Endodermal cell (in vitro differentiated cells): ENCODE results near the gene SULT2A1. TPM values are rescaled to one million over a fixed set of nuclear protein-coding genes. Genes with fewer than 3 reads are reported as not detected.
A peak's percentile ranks its signal among the peaks of the same experiment; 100 is the strongest.

Source experiments
- DNase-seq: peaks from one replicate; pipeline ENCODE4 v3.0.0-alpha.2; 2017
- H3K27ac ChIP-seq: 2 replicates; pipeline ENCODE4 v1.5.1; 2013; ENCODE audit warnings: mild to moderate bottlenecking, low read depth, low read length, moderate library complexity
- H3K27me3 ChIP-seq: 2 replicates; pipeline ENCODE4 v1.6.1; 2013; ENCODE audit warnings: mild to moderate bottlenecking, low read length, moderate library complexity; ENCODE audit not compliant: insufficient read depth, control insufficient read depth, poor library complexity, severe bottlenecking
- H3K36me3 ChIP-seq: 2 replicates; pipeline ENCODE4 v1.7.0; 2013; ENCODE audit warnings: mild to moderate bottlenecking, low read length, moderate library complexity; ENCODE audit not compliant: control insufficient read depth, insufficient read depth
- H3K4me1 ChIP-seq: one replicate; pipeline ENCODE4 v1.7.0; 2013; ENCODE audit warnings: low read length; ENCODE audit not compliant: control insufficient read depth, insufficient read depth
- H3K4me3 ChIP-seq: 2 replicates; pipeline ENCODE4 v1.5.1; 2013; ENCODE audit warnings: mild to moderate bottlenecking, low read length, moderate library complexity
- H3K9ac ChIP-seq: 2 replicates; pipeline ENCODE4 v1.6.1; 2013; ENCODE audit warnings: mild to moderate bottlenecking, low read length, moderate library complexity; ENCODE audit not compliant: poor library complexity, severe bottlenecking; ENCODE audit errors: extremely low read depth
- H3K9me3 ChIP-seq: 2 replicates; pipeline ENCODE4 v1.6.1; 2013; ENCODE audit warnings: mild to moderate bottlenecking, low read length, moderate library complexity; ENCODE audit not compliant: control insufficient read depth
- H3K27ac Mint-ChIP-seq: 2 replicates; pipeline ENCODE4 v1.8.0; 2020; ENCODE audit warnings: mixed read lengths
- H3K27me3 Mint-ChIP-seq: 2 replicates; pipeline ENCODE4 v1.8.0; 2021; ENCODE audit warnings: mild to moderate bottlenecking, mixed read lengths; ENCODE audit not compliant: insufficient read depth
- H3K36me3 Mint-ChIP-seq: 2 replicates; pipeline ENCODE4 v1.8.0; 2020; ENCODE audit warnings: low read depth, mixed read lengths
- H3K4me1 Mint-ChIP-seq: 2 replicates; pipeline ENCODE4 v1.8.0; 2020; ENCODE audit warnings: mixed read lengths
- H3K4me3 Mint-ChIP-seq: 2 replicates; pipeline ENCODE4 v1.8.0; 2020; ENCODE audit warnings: mild to moderate bottlenecking, moderate library complexity, mixed read lengths
- H3K9me3 Mint-ChIP-seq: 2 replicates; pipeline ENCODE4 v1.8.0; 2020; ENCODE audit warnings: mild to moderate bottlenecking, mixed read lengths
- WGBS, 2 experiments: methylation state at CpG; one replicate each; pipeline versions ENCODE4 v1.1.5 to v1.1.7; 2013; ENCODE audit warnings: missing lambda C conversion rate in 2 of 2, mixed read lengths in 1 of 2; ENCODE audit not compliant: insufficient coverage in 1 of 2, insufficient read length in 1 of 2; 5-methylcytosine and 5-hydroxymethylcytosine counted together
- total RNA-seq, 2 donors: library from RNA; stranded (reverse); fragmentation: NEBNext Ultra II Directional in 1 of 2; extraction: Animal tissue kit (Norgen Biotek cat#: 25700) in 1 of 2; gene quantifications; 2 replicates in 1 of 2; 3 replicates in 1 of 2; pipeline ENCODE4 v1.2.1, GENCODE V29; 2021
- TF ChIP-seq, protein P1 (sequence below): fragments of 200-600 bp; sonication (generic); conservative IDR thresholded peaks from 2 replicates; pipeline ENCODE4 v1.5.0; 2021; ENCODE audit warnings: antibody characterized with exemption, mild to moderate bottlenecking

Gene SULT2A1
- total RNA-seq, 2 donors from 2014 or later, result 0.18 TPM; not detected in 1

DNA sequence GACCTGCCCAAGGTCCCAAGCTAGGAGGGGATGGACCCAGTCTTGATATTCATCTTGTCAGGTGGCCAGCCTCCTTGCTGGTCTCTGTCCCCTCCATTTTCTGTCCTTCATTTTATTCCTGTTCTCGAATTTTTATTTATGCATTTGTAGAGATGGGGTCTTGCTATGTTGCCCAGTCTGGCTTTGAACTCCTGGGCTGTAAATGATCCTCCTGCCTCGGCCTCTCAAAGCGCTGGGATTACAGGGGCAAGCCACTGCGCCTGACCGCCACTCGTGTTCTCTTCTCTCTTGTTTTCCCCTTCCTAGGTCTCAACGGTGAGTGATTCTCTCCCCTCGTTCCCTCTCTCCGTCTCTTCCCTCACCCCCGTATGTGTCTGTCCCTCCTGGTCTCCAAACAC is 37.7 kb downstream of the SULT2A1 start:
- WGBS, 2 experiments, result 58 to 73% methylated on average over 3 to 10 of the region's 10 CpGs

DNA sequence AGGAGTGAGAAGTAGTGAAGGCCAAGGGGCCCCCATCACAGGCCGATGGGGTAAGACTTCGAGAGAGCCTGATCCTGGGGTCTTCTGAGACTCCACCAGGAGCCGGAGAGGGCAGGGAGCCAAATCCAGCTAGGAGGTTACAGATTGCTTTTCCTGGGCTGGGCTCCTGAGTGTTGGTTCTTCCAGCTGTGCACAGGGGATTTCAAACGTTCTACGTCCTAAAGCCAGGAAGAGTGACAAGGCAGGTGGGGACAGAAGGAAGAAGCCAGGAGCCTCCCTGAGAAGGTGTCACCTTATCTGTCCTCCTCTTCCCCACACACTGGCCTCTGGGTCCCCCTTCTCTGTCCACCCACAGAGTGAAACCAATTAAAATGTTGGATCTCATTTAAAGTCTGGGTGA is 43.2 kb downstream of the SULT2A1 start:
- Histone ChIP-seq H3K36me3 (no peaks in the 10 kb centered on the region), H3K9ac (no peak overlapping the region), H3K27me3 (no peaks in the 10 kb centered on the region), H3K4me3 (no peak overlapping the region), H3K4me1 (no peaks in the 10 kb centered on the region), H3K27ac (no peak overlapping the region), H3K9me3 (no peaks in the 10 kb centered on the region)
- Mint-ChIP-seq H3K36me3 (no peaks in the 10 kb centered on the region), H3K27me3 (no peaks in the 10 kb centered on the region), H3K4me1 (peaks cover 29% of the 10 kb centered on the region), H3K9me3 (no peaks in the 10 kb centered on the region), H3K27ac (peak overlapping the region; percentile 58), H3K4me3 (no peak overlapping the region)
- no peak for DNase-seq
- WGBS, 2 experiments, result 88 to 90% methylated on average over 4 to 5 of the region's 5 CpGs
- TF ChIP-seq, protein P1, sequence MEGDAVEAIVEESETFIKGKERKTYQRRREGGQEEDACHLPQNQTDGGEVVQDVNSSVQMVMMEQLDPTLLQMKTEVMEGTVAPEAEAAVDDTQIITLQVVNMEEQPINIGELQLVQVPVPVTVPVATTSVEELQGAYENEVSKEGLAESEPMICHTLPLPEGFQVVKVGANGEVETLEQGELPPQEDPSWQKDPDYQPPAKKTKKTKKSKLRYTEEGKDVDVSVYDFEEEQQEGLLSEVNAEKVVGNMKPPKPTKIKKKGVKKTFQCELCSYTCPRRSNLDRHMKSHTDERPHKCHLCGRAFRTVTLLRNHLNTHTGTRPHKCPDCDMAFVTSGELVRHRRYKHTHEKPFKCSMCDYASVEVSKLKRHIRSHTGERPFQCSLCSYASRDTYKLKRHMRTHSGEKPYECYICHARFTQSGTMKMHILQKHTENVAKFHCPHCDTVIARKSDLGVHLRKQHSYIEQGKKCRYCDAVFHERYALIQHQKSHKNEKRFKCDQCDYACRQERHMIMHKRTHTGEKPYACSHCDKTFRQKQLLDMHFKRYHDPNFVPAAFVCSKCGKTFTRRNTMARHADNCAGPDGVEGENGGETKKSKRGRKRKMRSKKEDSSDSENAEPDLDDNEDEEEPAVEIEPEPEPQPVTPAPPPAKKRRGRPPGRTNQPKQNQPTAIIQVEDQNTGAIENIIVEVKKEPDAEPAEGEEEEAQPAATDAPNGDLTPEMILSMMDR, result no peak

More for the DNA sequence above, 37.7 kb downstream of the SULT2A1 start:
- Histone ChIP-seq H3K4me3 (peak overlapping the region; percentile 77), H3K9ac (peak overlapping the region; percentile 55), H3K9me3 (no peaks in the 10 kb centered on the region), H3K4me1 (no peaks in the 10 kb centered on the region), H3K36me3 (no peaks in the 10 kb centered on the region), H3K27me3 (no peaks in the 10 kb centered on the region), H3K27ac (peak overlapping the region; percentile 49)
- Mint-ChIP-seq H3K4me1 (peaks cover 23% of the 10 kb centered on the region), H3K9me3 (no peaks in the 10 kb centered on the region), H3K36me3 (no peaks in the 10 kb centered on the region), H3K27me3 (no peaks in the 10 kb centered on the region), H3K4me3 (peak overlapping the region; percentile 56), H3K27ac (peak overlapping the region; percentile 95)
- TF ChIP-seq, protein P1, result no peak
- DNase-seq, result no peak

DNA sequence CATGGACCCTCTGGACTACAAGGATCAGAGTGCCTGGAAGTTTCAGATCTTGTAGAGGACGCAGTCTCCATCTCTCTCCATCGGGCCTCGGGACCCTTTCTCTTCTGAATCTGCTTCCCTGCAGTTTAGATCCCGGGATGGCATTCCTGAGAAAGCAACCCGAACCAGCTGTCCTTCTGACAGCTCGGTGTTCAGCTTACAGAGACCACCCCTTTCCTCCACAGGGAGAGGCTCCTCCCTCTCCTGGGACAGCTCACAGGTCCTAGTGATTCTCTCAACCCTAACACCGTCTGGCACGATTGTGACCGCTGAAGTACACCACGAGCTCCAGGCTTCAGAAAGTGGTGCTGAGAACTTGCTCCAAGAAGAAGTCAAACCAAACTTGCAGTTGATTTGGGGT is 46.2 kb downstream of the SULT2A1 start:
- DNase-seq, result peak; percentile 88
- Histone ChIP-seq H3K27ac (peak overlapping the region; percentile 60), H3K4me1 (no peaks in the 10 kb centered on the region), H3K9ac (no peak overlapping the region), H3K9me3 (no peaks in the 10 kb centered on the region), H3K36me3 (no peaks in the 10 kb centered on the region), H3K27me3 (no peaks in the 10 kb centered on the region), H3K4me3 (peak overlapping the region; percentile 24)
- H3K4me3 Mint-ChIP-seq, result peak overlapping the region; percentile 4
- TF ChIP-seq, protein P1, result no peak
- H3K27ac Mint-ChIP-seq, result peak overlapping the region; percentile 90
- no peaks in the 10 kb centered on the region for H3K36me3 Mint-ChIP-seq
- peaks cover 29% of the 10 kb centered on the region for H3K4me1 Mint-ChIP-seq
- 26 to 41% methylated on average over 6 to 10 of the region's 10 CpGs for WGBS, 2 experiments
- no peaks in the 10 kb centered on the region for H3K27me3 Mint-ChIP-seq
- H3K9me3 Mint-ChIP-seq, result no peaks in the 10 kb centered on the region
